H9 (cell line): ENCODE results near the gene VCX2. TPM values are rescaled to one million over a fixed set of nuclear protein-coding genes. Genes with fewer than 3 reads are reported as not detected.

ENCODE experiments used
- DNase-seq: peaks from one replicate; pipeline ENCODE4 v3.0.0-alpha.2; 2017
- H2AFZ ChIP-seq: one replicate; pipeline ENCODE4 v1.6.1; 2013; ENCODE audit warnings: mild to moderate bottlenecking, low read length, control low read depth, moderate library complexity
- H2AK5ac ChIP-seq: 2 replicates; pipeline ENCODE4 v1.6.1; 2013; ENCODE audit warnings: low read length, control low read depth, mixed read lengths; ENCODE audit not compliant: insufficient read length
- H2BK120ac ChIP-seq: one replicate; pipeline ENCODE4 v1.6.1; 2013; ENCODE audit warnings: low read depth, mild to moderate bottlenecking, low read length, control low read depth, inconsistent platforms; ENCODE audit not compliant: poor library complexity, severe bottlenecking
- H2BK12ac ChIP-seq: 2 replicates; pipeline ENCODE4 v1.6.1; 2013; ENCODE audit warnings: low read length, control low read depth, mixed read lengths, low read depth; ENCODE audit not compliant: insufficient read length
- H2BK15ac ChIP-seq: 2 replicates; pipeline ENCODE4 v1.6.1; 2013; ENCODE audit warnings: low read depth, low read length, control low read depth
- H2BK20ac ChIP-seq: one replicate; pipeline ENCODE4 v1.6.1; 2013; ENCODE audit warnings: low read depth, mild to moderate bottlenecking, low read length, control low read depth, inconsistent platforms; ENCODE audit not compliant: poor library complexity, severe bottlenecking
- H2BK5ac ChIP-seq: 2 replicates; pipeline ENCODE4 v1.6.1; 2013; ENCODE audit warnings: low read length, control low read depth, mixed read lengths; ENCODE audit not compliant: insufficient read length
- H3K14ac ChIP-seq: 2 replicates; pipeline ENCODE4 v1.6.1; 2013; ENCODE audit warnings: low read length, control low read depth; ENCODE audit not compliant: insufficient read depth
- H3K18ac ChIP-seq: 2 replicates; pipeline ENCODE4 v1.6.1; 2013; ENCODE audit warnings: low read depth, mild to moderate bottlenecking, mixed read lengths, low read length, control low read depth; ENCODE audit not compliant: insufficient read length
- H3K23ac ChIP-seq: 2 replicates; pipeline ENCODE4 v1.6.1; 2013; ENCODE audit warnings: low read length, control low read depth, mixed read lengths, low read depth; ENCODE audit not compliant: insufficient read length
- H3K23me2 ChIP-seq: 2 replicates; pipeline ENCODE4 v1.6.1; 2013; ENCODE audit warnings: low read depth, mild to moderate bottlenecking, mixed read lengths, low read length, control low read depth; ENCODE audit not compliant: insufficient read length, poor library complexity, severe bottlenecking
- H3K27ac ChIP-seq: 2 replicates; pipeline ENCODE4 v1.5.1; 2013; ENCODE audit warnings: low read length, control low read depth, mixed read lengths, low read depth; ENCODE audit not compliant: insufficient read length
- H3K27me3 ChIP-seq: 2 replicates; pipeline ENCODE4 v1.6.1; 2013; ENCODE audit warnings: low read length, control low read depth, inconsistent platforms; ENCODE audit not compliant: insufficient read depth
- H3K4ac ChIP-seq: 2 replicates; pipeline ENCODE4 v1.6.1; 2013; ENCODE audit warnings: low read depth, mild to moderate bottlenecking, control low read depth, inconsistent platforms, low read length, moderate library complexity
- H3K4me1 ChIP-seq: 2 replicates; pipeline ENCODE4 v1.6.1; 2013; ENCODE audit warnings: low read length, control low read depth, inconsistent platforms; ENCODE audit not compliant: insufficient read depth
- H3K4me2 ChIP-seq: 2 replicates; pipeline ENCODE4 v1.6.1; 2013; ENCODE audit warnings: low read length, control low read depth, mixed read lengths; ENCODE audit not compliant: insufficient read length, insufficient read depth
- H3K56ac ChIP-seq: 2 replicates; pipeline ENCODE4 v1.6.1; 2013; ENCODE audit warnings: low read depth, mild to moderate bottlenecking, mixed read lengths, low read length, control low read depth; ENCODE audit not compliant: insufficient read length
- H3K79me1 ChIP-seq: 2 replicates; pipeline ENCODE4 v1.6.1; 2013; ENCODE audit warnings: low read depth, mild to moderate bottlenecking, moderate library complexity, low read length, control low read depth, inconsistent platforms; ENCODE audit not compliant: insufficient read depth, poor library complexity, severe bottlenecking
- H3K79me2 ChIP-seq: 2 replicates; pipeline ENCODE4 v1.6.1; 2013; ENCODE audit warnings: low read length, control low read depth, inconsistent platforms; ENCODE audit not compliant: insufficient read depth
- H3K9ac ChIP-seq: 2 replicates; pipeline ENCODE4 v1.6.1; 2013; ENCODE audit warnings: low read length, control low read depth, mixed read lengths; ENCODE audit not compliant: insufficient read length; ENCODE audit errors: extremely low read depth
- H3K9me3 ChIP-seq: one replicate; pipeline ENCODE4 v1.6.1; 2013; ENCODE audit warnings: low read depth, low read length, inconsistent platforms; ENCODE audit not compliant: control insufficient read depth
- H3T11ph ChIP-seq: one replicate; pipeline ENCODE4 v1.6.1; 2013; ENCODE audit warnings: mild to moderate bottlenecking, low read length, control low read depth, inconsistent platforms
- H4K20me1 ChIP-seq: one replicate; pipeline ENCODE4 v1.6.1; 2013; ENCODE audit not compliant: control insufficient read depth, insufficient read length, insufficient read depth
- H4K5ac ChIP-seq: 2 replicates; pipeline ENCODE4 v1.6.1; 2013; ENCODE audit warnings: low read depth, mild to moderate bottlenecking, mixed read lengths, low read length, control low read depth; ENCODE audit not compliant: insufficient read length
- H4K8ac ChIP-seq: replicated peaks from 2 replicates; pipeline ENCODE4 v1.6.1; 2013; ENCODE audit warnings: low read length, control low read depth, mixed read lengths, low read depth; ENCODE audit not compliant: insufficient read length
- H4K91ac ChIP-seq: 2 replicates; pipeline ENCODE4 v1.6.1; 2013; ENCODE audit warnings: low read depth, mild to moderate bottlenecking, moderate library complexity, mixed read lengths, low read length, control low read depth; ENCODE audit not compliant: insufficient read length
- H3K27ac Mint-ChIP-seq, 3 experiments: 2 replicates in 2 of 3; 3 replicates in 1 of 3; pipeline ENCODE4 v1.8.0; 2020 to 2021; ENCODE audit warnings: mixed read lengths in 3 of 3, mild to moderate bottlenecking in 1 of 3, moderate library complexity in 1 of 3
- H3K27me3 Mint-ChIP-seq: 2 replicates; pipeline ENCODE4 v1.8.0; 2021; ENCODE audit warnings: low read depth, mild to moderate bottlenecking, moderate library complexity, mixed read lengths
- H3K36me3 Mint-ChIP-seq, 3 experiments: 2 replicates in 2 of 3; 3 replicates in 1 of 3; pipeline ENCODE4 v1.8.0; 2020 to 2021; ENCODE audit warnings: low read depth in 3 of 3, mixed read lengths in 3 of 3; ENCODE audit not compliant: insufficient read depth in 1 of 3
- H3K4me1 Mint-ChIP-seq, 2 experiments: 2 replicates each; pipeline ENCODE4 v1.8.0; 2020; ENCODE audit warnings: mixed read lengths in 2 of 2
- H3K4me3 Mint-ChIP-seq, 2 experiments: 2 replicates in 1 of 2; 3 replicates in 1 of 2; pipeline ENCODE4 v1.8.0; 2020 to 2021; ENCODE audit warnings: mild to moderate bottlenecking in 2 of 2, mixed read lengths in 2 of 2, moderate library complexity in 1 of 2
- H3K9me3 Mint-ChIP-seq, 2 experiments: 2 replicates in 1 of 2; 3 replicates in 1 of 2; pipeline ENCODE4 v1.8.0; 2020; ENCODE audit warnings: mild to moderate bottlenecking in 2 of 2, mixed read lengths in 2 of 2, moderate library complexity in 1 of 2
- WGBS: extraction: QIAGEN DNeasy Blood & Tissue Kit; methylation state at CpG from one replicate; pipeline ENCODE4 v1.1.7; 2013; ENCODE audit warnings: missing lambda C conversion rate, low lambda C conversion rate, mixed read lengths; ENCODE audit not compliant: insufficient read length; ENCODE audit errors: extremely low coverage; 5-methylcytosine and 5-hydroxymethylcytosine counted together
- total RNA-seq: library from RNA; stranded (reverse); gene quantifications from 2 replicates; pipeline ENCODE4 v1.2.1, GENCODE V29; 2021
- TF ChIP-seq, protein P1 (sequence below): fragments of 200-600 bp; sonication (generic); conservative IDR thresholded peaks from 3 replicates; pipeline ENCODE4 v1.8.0; 2021; ENCODE audit warnings: antibody characterized with exemption, mild to moderate bottlenecking

The VCX2 gene
- total RNA-seq, 1 experiment from 2014 or later, result not detected

DNA sequence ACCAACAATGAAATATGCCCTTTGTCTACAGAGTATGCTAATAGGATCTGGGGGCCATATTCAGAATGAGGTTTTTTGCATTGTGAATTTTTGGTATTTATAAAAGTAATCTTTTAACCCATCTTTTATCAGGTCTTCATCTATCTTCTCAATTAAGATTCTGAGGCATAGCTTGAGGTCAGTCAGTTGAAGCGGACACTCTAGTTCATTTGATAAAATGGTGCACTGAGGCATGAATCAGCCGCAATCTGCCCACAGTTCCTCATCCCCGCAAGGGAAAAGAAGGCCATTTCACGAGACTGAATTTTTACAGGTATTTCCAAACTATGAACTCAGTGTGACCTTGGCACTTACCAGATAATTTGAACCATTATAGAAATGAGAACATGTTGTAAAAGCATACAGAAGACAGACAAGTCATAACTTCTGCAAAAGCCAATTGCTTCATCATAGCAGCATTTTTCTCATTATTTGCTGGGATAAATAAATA, 19.3 kb upstream of the VCX2 start:
- H3K27me3 ChIP-seq, result no peaks in the 10 kb centered on the region
- no peak overlapping the region for H3T11ph ChIP-seq
- no peak overlapping the region for H2BK120ac ChIP-seq
- H2BK20ac ChIP-seq, result no peak overlapping the region
- H2AK5ac ChIP-seq, result no peak overlapping the region
- H3K79me2 ChIP-seq, result no peaks in the 10 kb centered on the region
- H3K79me1 ChIP-seq, result no peaks in the 10 kb centered on the region
- no peak overlapping the region for H2AFZ ChIP-seq
- no peak overlapping the region for H3K27ac ChIP-seq
- no peak overlapping the region for H3K4ac ChIP-seq
- H3K4me2 ChIP-seq, result no peak overlapping the region
- H3K9me3 Mint-ChIP-seq, result no peaks in the 10 kb centered on the region
- H3K9me3 ChIP-seq, result no peaks in the 10 kb centered on the region
- DNase-seq, result no peak
- no CpG with 5 or more reads among the region's 4 CpGs for WGBS
- no peak overlapping the region for H2BK12ac ChIP-seq
- no peak overlapping the region for H3K27ac Mint-ChIP-seq
- H3K9ac ChIP-seq, result no peak overlapping the region
- H3K4me1 Mint-ChIP-seq, result peaks cover 7 to 9% of the 10 kb centered on the region in 2 experiments
- no peaks in the 10 kb centered on the region for H3K4me1 ChIP-seq
- H3K56ac ChIP-seq, result no peak overlapping the region
- no peak overlapping the region for H4K8ac ChIP-seq
- no peak overlapping the region for H2BK15ac ChIP-seq
- H3K14ac ChIP-seq, result no peak overlapping the region
- no peak overlapping the region for H2BK5ac ChIP-seq
- no peaks in the 10 kb centered on the region for H3K27me3 Mint-ChIP-seq
- no peak overlapping the region for H4K5ac ChIP-seq
- no peaks in the 10 kb centered on the region for H3K36me3 Mint-ChIP-seq
- TF ChIP-seq, protein P1, sequence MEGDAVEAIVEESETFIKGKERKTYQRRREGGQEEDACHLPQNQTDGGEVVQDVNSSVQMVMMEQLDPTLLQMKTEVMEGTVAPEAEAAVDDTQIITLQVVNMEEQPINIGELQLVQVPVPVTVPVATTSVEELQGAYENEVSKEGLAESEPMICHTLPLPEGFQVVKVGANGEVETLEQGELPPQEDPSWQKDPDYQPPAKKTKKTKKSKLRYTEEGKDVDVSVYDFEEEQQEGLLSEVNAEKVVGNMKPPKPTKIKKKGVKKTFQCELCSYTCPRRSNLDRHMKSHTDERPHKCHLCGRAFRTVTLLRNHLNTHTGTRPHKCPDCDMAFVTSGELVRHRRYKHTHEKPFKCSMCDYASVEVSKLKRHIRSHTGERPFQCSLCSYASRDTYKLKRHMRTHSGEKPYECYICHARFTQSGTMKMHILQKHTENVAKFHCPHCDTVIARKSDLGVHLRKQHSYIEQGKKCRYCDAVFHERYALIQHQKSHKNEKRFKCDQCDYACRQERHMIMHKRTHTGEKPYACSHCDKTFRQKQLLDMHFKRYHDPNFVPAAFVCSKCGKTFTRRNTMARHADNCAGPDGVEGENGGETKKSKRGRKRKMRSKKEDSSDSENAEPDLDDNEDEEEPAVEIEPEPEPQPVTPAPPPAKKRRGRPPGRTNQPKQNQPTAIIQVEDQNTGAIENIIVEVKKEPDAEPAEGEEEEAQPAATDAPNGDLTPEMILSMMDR, result no peak
- H3K18ac ChIP-seq, result no peak overlapping the region
- H4K91ac ChIP-seq, result no peak overlapping the region
- no peaks in the 10 kb centered on the region for H4K20me1 ChIP-seq
- H3K23me2 ChIP-seq, result no peaks in the 10 kb centered on the region
- H3K23ac ChIP-seq, result no peak overlapping the region
- H3K4me3 Mint-ChIP-seq, result no peak overlapping the region
